Esophagus muscularis mucosa (tissue), 4 donors: ENCODE data around the gene SLAMF9. TPM values are rescaled to one million over a fixed set of nuclear protein-coding genes. Genes with fewer than 3 reads are reported as not detected.

Experiments
- DNase-seq: peaks from one replicate; pipeline ENCODE4 v3.0.0-alpha.2; 2017; ENCODE audit errors: extremely low spot score
- H3K27ac ChIP-seq, 4 donors: fragments of 200-600 bp; sonication (generic); replicated peaks in 1 of 4; 1 replicate in 3 of 4; 2 replicates in 1 of 4; pipeline ENCODE4 v1.5.1; 2016 to 2019; ENCODE audit warnings: mild to moderate bottlenecking in 1 of 4
- H3K27me3 ChIP-seq, 4 donors: fragments of 200-600 bp; sonication (generic); one replicate each; pipeline versions ENCODE4 v1.5.1 to v1.6.0; 2016 to 2019
- H3K36me3 ChIP-seq, 4 donors: fragments of 200-600 bp; sonication (generic); one replicate each; pipeline ENCODE4 v1.5.1; 2016 to 2019
- H3K4me1 ChIP-seq, 4 donors: fragments of 200-600 bp; sonication (generic); one replicate each; pipeline ENCODE4 v1.5.1; 2016 to 2019
- H3K4me3 ChIP-seq, 4 donors: fragments of 200-600 bp; sonication (generic); 1 replicate in 2 of 4; 2 replicates in 2 of 4; pipeline ENCODE4 v1.5.1; 2016 to 2019; ENCODE audit warnings: mild to moderate bottlenecking in 4 of 4, moderate library complexity in 1 of 4
- H3K9me3 ChIP-seq, 4 donors: fragments of 200-600 bp; sonication (generic); 1 replicate in 3 of 4; 2 replicates in 1 of 4; pipeline ENCODE4 v1.5.1; 2016 to 2019
- EP300 ChIP-seq: sonication (generic); formaldehyde crosslinking; IDR thresholded peaks from one replicate; pipeline ENCODE4 v1.6.1; 2017; ENCODE audit warnings: antibody characterized with exemption
- POLR2A ChIP-seq: fragments of 450-650 bp; IDR thresholded peaks from one replicate; pipeline ENCODE4 v1.6.1; 2017; ENCODE audit warnings: antibody characterized with exemption, moderate library complexity, mild to moderate bottlenecking, low read depth
- POLR2AphosphoS5 ChIP-seq, 2 donors: sonication (generic); formaldehyde crosslinking; IDR thresholded peaks; one replicate each; pipeline ENCODE4 v1.6.1; 2017; ENCODE audit warnings: antibody characterized with exemption in 2 of 2
- WGBS: methylation state at CpG from one replicate; pipeline ENCODE4 v1.1.5; 2018; 5-methylcytosine and 5-hydroxymethylcytosine counted together
- intact Hi-C: fragments of 100-400 bp; cut with DNase I; formaldehyde crosslinking; loops from one replicate; pipeline ENCODE4 v1.15.1; 2023
- total RNA-seq, 4 donors: library from RNA; depleted of rRNA; stranded (reverse); fragments of >200 nt; gene quantifications; one replicate each; pipeline versions ENCODE4 v1.1.0 to v1.2.1, GENCODE V29; 2016
- TF ChIP-seq, protein P1 (sequence below), 3 experiments: fragments of 200-600 bp in 2 of 3; fragments of 450-650 bp in 1 of 3; sonication (generic) in 2 of 3; IDR thresholded peaks; one replicate each; pipeline ENCODE4 v1.5.1; 2017 to 2019; ENCODE audit warnings: antibody characterized with exemption in 3 of 3, mild to moderate bottlenecking in 2 of 3, moderate library complexity in 1 of 3

Gene SLAMF9
- total RNA-seq, 4 donors from 2014 or later: not detected

DNA sequence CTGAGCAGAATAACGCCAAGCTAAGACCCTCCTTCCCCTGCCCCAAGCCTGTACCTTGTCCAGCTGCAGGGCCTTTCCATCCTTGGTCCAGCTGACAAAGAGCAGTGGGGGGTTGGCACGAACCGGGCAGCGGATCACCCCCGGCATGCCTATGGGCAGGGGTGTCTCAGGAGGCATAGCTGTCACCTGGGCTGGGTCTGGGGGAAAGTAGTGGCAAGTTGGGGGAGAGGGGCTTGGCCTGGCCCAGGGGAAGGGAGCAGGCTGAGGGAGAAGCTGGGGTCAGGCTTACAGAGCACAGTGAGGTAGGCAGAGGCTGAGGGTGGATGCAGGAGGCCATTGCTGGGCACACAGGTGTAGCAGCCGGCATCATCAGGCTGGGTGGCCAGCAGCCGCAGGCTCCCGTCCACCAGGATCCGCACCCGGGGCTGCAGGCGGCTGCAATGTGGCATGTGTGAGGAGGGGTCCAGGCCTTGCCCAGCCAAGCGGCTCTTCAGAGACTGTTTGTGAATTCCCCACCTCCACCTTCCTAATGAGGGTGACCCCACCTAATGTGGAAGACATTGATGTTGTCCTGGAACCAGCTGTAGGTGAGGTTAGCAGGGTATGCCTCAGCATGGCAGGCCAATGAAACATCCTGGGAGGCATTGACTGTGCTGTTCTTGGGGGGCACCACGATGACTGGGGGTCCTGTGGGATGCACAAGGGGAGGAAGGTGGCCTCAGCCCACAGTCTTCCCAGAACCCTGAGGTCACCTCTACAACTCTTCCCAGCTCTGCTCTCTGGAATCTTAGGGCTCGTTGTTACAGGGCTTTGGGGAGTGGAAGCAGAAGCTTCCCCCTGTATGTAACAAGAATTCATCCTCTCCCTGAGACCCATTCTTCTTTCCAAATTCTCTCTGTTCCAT is 19.6 kb downstream of the SLAMF9 start:
- WGBS: 93% methylated on average over 8 of the region's 14 CpGs
- TF ChIP-seq POLR2AphosphoS5 (IDR thresholded peaks at IDR 0.05) (no peak), POLR2A (no peak), EP300 (no peak)
- TF ChIP-seq, protein P1, sequence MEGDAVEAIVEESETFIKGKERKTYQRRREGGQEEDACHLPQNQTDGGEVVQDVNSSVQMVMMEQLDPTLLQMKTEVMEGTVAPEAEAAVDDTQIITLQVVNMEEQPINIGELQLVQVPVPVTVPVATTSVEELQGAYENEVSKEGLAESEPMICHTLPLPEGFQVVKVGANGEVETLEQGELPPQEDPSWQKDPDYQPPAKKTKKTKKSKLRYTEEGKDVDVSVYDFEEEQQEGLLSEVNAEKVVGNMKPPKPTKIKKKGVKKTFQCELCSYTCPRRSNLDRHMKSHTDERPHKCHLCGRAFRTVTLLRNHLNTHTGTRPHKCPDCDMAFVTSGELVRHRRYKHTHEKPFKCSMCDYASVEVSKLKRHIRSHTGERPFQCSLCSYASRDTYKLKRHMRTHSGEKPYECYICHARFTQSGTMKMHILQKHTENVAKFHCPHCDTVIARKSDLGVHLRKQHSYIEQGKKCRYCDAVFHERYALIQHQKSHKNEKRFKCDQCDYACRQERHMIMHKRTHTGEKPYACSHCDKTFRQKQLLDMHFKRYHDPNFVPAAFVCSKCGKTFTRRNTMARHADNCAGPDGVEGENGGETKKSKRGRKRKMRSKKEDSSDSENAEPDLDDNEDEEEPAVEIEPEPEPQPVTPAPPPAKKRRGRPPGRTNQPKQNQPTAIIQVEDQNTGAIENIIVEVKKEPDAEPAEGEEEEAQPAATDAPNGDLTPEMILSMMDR (IDR thresholded peaks at IDR 0.05): no peak
- no peak overlapping the region for H3K27ac ChIP-seq
- peaks cover 0 to 8% (median 8%) of the 10 kb centered on the region in 4 donors for H3K4me1 ChIP-seq
- H3K27me3 ChIP-seq: peaks cover 0 to 17% (median 0%) of the 10 kb centered on the region in 4 donors
- no peak overlapping the region for H3K4me3 ChIP-seq
- no peaks in the 10 kb centered on the region for H3K36me3 ChIP-seq
- intact Hi-C loops: no loop called here
- H3K9me3 ChIP-seq: no peaks in the 10 kb centered on the region
- DNase-seq: no peak

DNA sequence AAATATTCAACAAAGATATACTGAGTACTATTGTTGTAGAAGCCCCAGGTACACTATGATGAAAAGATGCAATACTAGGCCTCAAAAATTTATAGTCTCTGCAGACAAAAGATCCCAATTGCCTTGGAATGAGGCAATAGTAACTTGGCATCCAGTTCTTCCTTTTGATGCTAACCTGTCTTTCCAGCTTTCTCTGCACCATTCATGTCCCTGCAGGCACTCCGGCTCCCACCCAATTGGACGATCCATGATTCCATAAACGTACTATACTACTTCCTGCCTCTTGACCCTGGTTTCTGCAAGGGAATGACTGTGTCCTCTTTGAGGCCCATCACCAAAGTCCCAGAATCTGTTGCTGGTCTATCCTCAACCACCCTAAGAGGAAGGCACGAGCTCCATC is 20.7 kb downstream of the SLAMF9 start:
- TF ChIP-seq POLR2AphosphoS5 (IDR thresholded peaks at IDR 0.05): no peak
- no peak for TF ChIP-seq EP300
- TF ChIP-seq, protein P1 (IDR thresholded peaks at IDR 0.05): no peak
- no peak for TF ChIP-seq POLR2A
- Histone ChIP-seq H3K27ac (no peak overlapping the region), H3K4me1 (peaks cover 0 to 8% (median 8%) of the 10 kb centered on the region in 4 donors), H3K4me3 (no peak overlapping the region), H3K9me3 (no peaks in the 10 kb centered on the region), H3K36me3 (no peaks in the 10 kb centered on the region), H3K27me3 (peaks cover 0 to 17% (median 0%) of the 10 kb centered on the region in 4 donors)
- intact Hi-C loops: no loop called here
- WGBS: 94% methylated on average over 4 of the region's 4 CpGs
- no peak for DNase-seq

DNA sequence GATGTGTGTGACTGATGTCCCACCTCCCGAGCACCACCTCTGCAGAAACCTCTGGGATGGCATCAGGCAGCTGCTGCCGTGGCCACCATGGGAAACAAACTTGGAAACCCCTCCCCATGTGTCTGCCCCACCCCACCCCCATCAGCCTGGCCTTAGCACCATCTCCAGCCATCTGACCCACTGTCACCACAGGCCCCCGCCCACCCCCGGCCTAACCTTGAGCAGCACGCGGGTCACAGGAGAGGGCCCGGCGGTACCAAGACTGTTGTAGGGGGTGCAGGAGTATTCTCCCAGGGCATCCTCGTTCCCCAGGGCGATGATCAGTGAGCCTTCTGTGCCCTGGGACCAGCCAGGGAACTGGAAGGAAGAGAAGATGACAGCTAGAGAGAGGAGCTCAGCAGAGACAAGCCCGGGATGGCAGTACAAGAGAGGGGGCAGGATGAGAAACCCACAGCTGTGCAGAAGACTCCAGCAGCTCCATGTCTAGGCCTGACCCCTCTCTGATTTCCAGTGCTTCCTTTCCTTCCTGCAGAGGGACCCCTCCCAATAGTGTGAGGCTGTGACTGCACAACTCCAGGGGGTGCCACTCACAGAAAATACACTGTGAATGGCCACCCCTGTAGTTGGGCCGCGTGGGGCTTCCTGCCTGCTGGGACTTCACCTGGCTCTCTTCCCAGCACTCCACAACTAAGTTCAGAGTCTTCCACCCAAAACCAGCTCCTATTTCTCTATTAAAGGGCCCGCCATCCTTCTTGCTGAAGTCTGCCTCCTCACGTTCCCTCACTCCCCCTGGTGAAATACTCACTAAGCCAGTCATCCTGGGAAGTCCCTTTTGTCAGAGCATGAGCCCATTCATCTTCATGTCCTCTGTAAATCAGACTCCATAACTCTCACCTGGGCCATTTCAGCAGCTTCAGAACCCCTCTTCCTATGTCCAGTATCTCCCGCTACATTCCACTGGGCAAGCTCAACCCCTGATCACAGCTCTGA is 21.4 kb downstream of the SLAMF9 start:
- H3K36me3 ChIP-seq: no peaks in the 10 kb centered on the region
- no peak overlapping the region for H3K4me3 ChIP-seq
- intact Hi-C loops: no loop called here
- peaks cover 0 to 8% (median 8%) of the 10 kb centered on the region in 4 donors for H3K4me1 ChIP-seq
- H3K27ac ChIP-seq: no peak overlapping the region
- DNase-seq: no peak
- TF ChIP-seq POLR2A (no peak), EP300 (no peak), POLR2AphosphoS5 (IDR thresholded peaks at IDR 0.05) (no peak)
- peaks cover 0 to 17% (median 0%) of the 10 kb centered on the region in 4 donors for H3K27me3 ChIP-seq
- WGBS: 55% methylated on average over 6 of the region's 16 CpGs
- no peaks in the 10 kb centered on the region for H3K9me3 ChIP-seq

DNA sequence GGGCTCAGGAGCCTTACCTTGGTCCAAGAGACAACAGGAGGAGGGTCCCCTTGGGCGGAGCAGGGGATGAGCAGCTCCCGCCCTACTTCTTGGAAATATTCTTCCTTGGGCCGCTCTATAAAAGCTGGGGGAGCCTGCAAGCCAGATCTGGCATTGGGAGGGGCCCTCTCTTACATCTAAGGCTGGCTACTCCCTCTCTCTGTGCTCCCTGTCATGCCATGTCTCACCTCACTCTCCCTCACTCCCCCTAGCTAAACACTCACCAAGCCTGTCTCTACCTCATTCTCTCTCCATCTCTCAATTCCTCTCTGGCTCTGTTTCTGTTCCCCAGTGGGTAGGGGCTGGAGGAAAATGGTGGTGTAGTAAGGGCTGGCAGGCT is 22.3 kb downstream of the SLAMF9 start:
- H3K36me3 ChIP-seq: no peaks in the 10 kb centered on the region
- intact Hi-C loops: no loop called here
- H3K9me3 ChIP-seq: no peaks in the 10 kb centered on the region
- DNase-seq: no peak
- H3K27me3 ChIP-seq: peaks cover 0 to 9% (median 0%) of the 10 kb centered on the region in 4 donors
- no peak overlapping the region for H3K27ac ChIP-seq
- TF ChIP-seq POLR2AphosphoS5 (IDR thresholded peaks at IDR 0.05) (no peak), POLR2A (no peak)
- TF ChIP-seq, protein P1 (IDR thresholded peaks at IDR 0.05): no peak
- no peak overlapping the region for H3K4me3 ChIP-seq
- WGBS: 90% methylated on average over 3 of the region's 3 CpGs
- peaks cover 0 to 11% (median 8%) of the 10 kb centered on the region in 4 donors for H3K4me1 ChIP-seq
